ENCODE measurements around the gene PTPN7. TPM values are rescaled to one million over a fixed set of nuclear protein-coding genes. Genes with fewer than 3 reads are reported as not detected.

PTPN7 gene
- polyA plus RNA-seq (2012; rRNA removed), result not detected in 2 replicates
- 0.01 TPM in 1 of 2 replicates, not detected in the other for polyA plus RNA-seq (2012; cell fraction: cytosol; rRNA removed)
- not detected in 2 replicates for polyA plus RNA-seq (2012; cell fraction: nucleus; rRNA removed)

DNA sequence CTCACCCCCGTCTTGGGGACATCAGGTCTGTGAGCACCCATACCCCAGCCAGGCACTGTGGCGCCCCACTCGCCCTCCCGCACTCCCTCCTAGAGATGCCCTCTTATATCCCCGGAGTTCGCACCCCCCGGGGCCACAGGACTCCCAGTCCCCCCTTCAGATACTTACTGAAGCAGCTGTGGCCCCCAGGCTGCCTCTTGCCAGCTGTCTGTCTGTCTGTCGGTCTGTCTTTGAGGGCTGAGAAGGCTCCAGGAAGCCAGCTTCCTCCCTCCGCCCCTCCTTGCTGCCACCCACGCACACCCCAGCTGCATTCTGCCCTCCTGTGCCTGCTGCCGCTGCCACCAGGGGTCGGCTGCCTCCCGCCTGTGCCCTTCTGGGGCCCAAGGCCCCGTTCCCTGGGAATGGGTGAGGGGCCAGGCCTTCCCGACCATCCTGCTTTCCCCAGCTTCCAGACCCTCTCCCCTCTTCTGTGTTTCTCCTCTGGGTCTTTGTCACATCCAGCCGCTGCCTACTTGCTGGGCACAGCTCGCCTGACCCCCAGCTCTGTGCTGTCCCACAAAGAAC lies at the start of gene PTPN7:
Gene PTPN7, minus strand, starts transcription at position 226 of the 564 bp plus-strand sequence. CDS start 1,200 bp downstream, outside the sequence.
- ChIA-PET POLR2A (interaction anchor here (0.6 kb wide), 1 partner anchor 166 kb away, joined by 3 read pairs; no protein-coding TSS in a partner anchor), CTCF (interaction anchor here (0.9 to 2.6 kb wide), 4 partner anchors 19 to 160 kb away, joined by 3 to 7 read pairs (median 5); no protein-coding TSS in a partner anchor)
- Histone ChIP-seq H3K9me3 (no peaks in the 10 kb centered on the region), H3K79me2 (ENCODE audit: insufficient read depth) (no peaks in the 10 kb centered on the region), H3K4me3 (ENCODE audit: low read depth in 2 of 2, low read length in 1 of 2) (no peak within 1 kb of the TSS), H2AFZ (ENCODE audit: low read depth) (no peak within 1 kb of the TSS), H3K27ac (ENCODE audit: low read depth in 2 of 2, low read length in 1 of 2) (no peak within 1 kb of the TSS), H3K36me3 (replicated peaks in 1 of 2; ENCODE audit: control insufficient read depth in 1 of 2, insufficient read depth in 2 of 2, low read length in 1 of 2) (no peaks in the 10 kb centered on the region), H3K4me2 (no peak within 1 kb of the TSS), H3K27me3 (ENCODE audit: insufficient read depth) (no peaks in the 10 kb centered on the region), H3F3A (replicated peaks; ENCODE audit: insufficient read depth) (peaks cover 7% of the 10 kb centered on the region), H3K9me2 (no peaks in the 10 kb centered on the region), H4K20me1 (ENCODE audit: insufficient read depth) (no peaks in the 10 kb centered on the region), H3K4me1 (ENCODE audit: control insufficient read depth in 1 of 2, insufficient read depth in 2 of 2, low read depth in 1 of 2, low read length in 1 of 2) (peaks cover under 1 to 38% of the 10 kb centered on the region in 2 experiments; a peak in 1 of 4 replicates), H3K9ac (no peak within 1 kb of the TSS)
- no peak for DNase-seq
- WGBS (ENCODE audit: low lambda C conversion rate), result 88% methylated on average over 16 of the region's 17 CpGs
- TF ChIP-seq NFIC (IDR thresholded peaks at IDR 0.05; ENCODE audit: borderline replicate concordance) (no peak), ELF1 (IDR thresholded peaks at IDR 0.05) (no peak), POLR2AphosphoS5 (IDR thresholded peaks at IDR 0.05; ENCODE audit: low read depth, low read length) (no peak), RFX5 (IDR thresholded peaks at IDR 0.05; ENCODE audit: low read length) (no peak), FOXJ3 (CRISPR knock-in tag; IDR thresholded peaks at IDR 0.05) (no peak), YY1 (IDR thresholded peaks at IDR 0.05; ENCODE audit: low read depth) (no peak)
- TF ChIP-seq, protein P1, sequence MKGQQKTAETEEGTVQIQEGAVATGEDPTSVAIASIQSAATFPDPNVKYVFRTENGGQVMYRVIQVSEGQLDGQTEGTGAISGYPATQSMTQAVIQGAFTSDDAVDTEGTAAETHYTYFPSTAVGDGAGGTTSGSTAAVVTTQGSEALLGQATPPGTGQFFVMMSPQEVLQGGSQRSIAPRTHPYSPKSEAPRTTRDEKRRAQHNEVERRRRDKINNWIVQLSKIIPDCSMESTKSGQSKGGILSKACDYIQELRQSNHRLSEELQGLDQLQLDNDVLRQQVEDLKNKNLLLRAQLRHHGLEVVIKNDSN (IDR thresholded peaks at IDR 0.05; ENCODE audit: borderline replicate concordance, low read depth), result no peak
- TF ChIP-seq, protein P2, sequence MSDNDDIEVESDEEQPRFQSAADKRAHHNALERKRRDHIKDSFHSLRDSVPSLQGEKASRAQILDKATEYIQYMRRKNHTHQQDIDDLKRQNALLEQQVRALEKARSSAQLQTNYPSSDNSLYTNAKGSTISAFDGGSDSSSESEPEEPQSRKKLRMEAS (IDR thresholded peaks at IDR 0.05; ENCODE audit: low read depth), result no peak

DNA sequence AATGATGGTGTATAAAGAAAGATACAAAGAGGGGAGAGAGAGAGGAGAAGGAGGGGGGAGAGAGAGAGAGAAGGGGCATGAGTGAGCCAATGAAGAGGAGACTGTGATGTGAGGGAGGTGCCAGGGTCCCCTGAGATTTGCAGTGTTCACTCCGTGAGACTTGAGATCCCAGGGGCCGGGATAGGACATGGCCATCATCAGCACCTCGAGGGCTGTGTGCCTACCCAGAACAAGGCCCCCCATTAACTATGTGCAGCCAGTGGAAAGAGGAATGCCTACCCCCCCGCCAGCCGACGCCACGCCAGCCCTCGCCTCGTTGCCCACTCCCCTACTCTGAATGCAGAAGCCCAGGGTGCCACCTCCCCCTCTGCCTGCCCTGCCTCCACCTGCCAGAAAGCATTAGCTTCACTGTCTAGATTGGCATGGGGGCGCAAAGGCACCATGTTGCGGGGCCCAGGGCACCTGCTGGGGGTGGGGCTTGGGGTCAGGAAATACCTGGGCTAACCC lies 48.0 kb upstream of the PTPN7 start:
- H4K20me1 ChIP-seq (ENCODE audit: insufficient read depth), result no peaks in the 10 kb centered on the region
- POLR2A ChIA-PET, result no interaction called here

More for the DNA sequence above, 48.0 kb upstream of the PTPN7 start:
- no peak overlapping the region for H2AFZ ChIP-seq (ENCODE audit: low read depth)
- no peaks in the 10 kb centered on the region for H3K9me3 ChIP-seq
- peaks cover 0 to 2% of the 10 kb centered on the region in 2 experiments; a peak in 1 of 4 replicates for H3K4me1 ChIP-seq (ENCODE audit: control insufficient read depth in 1 of 2, insufficient read depth in 2 of 2, low read depth in 1 of 2, low read length in 1 of 2)
- TF ChIP-seq NFIC (IDR thresholded peaks at IDR 0.05; ENCODE audit: borderline replicate concordance) (no peak), EP300 (IDR thresholded peaks at IDR 0.05; ENCODE audit: borderline replicate concordance in 1 of 2, low read depth in 1 of 2, low read length in 1 of 2) (no peak), RXRA (IDR thresholded peaks at IDR 0.05; ENCODE audit: borderline replicate concordance, low read depth) (no peak), POLR2AphosphoS5 (IDR thresholded peaks at IDR 0.05; ENCODE audit: low read depth, low read length) (no peak), MEF2A (IDR thresholded peaks at IDR 0.05; ENCODE audit: borderline replicate concordance, low read depth) (no peak), TCF12 (IDR thresholded peaks at IDR 0.05) (no peak), RAD21 (IDR thresholded peaks at IDR 0.05; ENCODE audit: low read length) (no peak), MXI1 (IDR thresholded peaks at IDR 0.05; ENCODE audit: low read depth, low read length) (no peak), FOSL2 (IDR thresholded peaks at IDR 0.05; ENCODE audit: borderline replicate concordance, low read depth) (no peak), ELF1 (IDR thresholded peaks at IDR 0.05) (no peak), FOXM1 (IDR thresholded peaks at IDR 0.05; ENCODE audit: low read depth) (no peak)
- TF ChIP-seq, protein P3, sequence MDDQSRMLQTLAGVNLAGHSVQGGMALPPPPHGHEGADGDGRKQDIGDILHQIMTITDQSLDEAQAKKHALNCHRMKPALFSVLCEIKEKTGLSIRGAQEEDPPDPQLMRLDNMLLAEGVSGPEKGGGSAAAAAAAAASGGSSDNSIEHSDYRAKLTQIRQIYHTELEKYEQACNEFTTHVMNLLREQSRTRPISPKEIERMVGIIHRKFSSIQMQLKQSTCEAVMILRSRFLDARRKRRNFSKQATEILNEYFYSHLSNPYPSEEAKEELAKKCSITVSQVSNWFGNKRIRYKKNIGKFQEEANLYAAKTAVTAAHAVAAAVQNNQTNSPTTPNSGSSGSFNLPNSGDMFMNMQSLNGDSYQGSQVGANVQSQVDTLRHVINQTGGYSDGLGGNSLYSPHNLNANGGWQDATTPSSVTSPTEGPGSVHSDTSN (IDR thresholded peaks at IDR 0.05), result no peak
- TF ChIP-seq, protein P2 (IDR thresholded peaks at IDR 0.05; ENCODE audit: low read depth), result no peak
- TF ChIP-seq, protein P4, sequence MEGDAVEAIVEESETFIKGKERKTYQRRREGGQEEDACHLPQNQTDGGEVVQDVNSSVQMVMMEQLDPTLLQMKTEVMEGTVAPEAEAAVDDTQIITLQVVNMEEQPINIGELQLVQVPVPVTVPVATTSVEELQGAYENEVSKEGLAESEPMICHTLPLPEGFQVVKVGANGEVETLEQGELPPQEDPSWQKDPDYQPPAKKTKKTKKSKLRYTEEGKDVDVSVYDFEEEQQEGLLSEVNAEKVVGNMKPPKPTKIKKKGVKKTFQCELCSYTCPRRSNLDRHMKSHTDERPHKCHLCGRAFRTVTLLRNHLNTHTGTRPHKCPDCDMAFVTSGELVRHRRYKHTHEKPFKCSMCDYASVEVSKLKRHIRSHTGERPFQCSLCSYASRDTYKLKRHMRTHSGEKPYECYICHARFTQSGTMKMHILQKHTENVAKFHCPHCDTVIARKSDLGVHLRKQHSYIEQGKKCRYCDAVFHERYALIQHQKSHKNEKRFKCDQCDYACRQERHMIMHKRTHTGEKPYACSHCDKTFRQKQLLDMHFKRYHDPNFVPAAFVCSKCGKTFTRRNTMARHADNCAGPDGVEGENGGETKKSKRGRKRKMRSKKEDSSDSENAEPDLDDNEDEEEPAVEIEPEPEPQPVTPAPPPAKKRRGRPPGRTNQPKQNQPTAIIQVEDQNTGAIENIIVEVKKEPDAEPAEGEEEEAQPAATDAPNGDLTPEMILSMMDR (IDR thresholded peaks at IDR 0.05), result no peak
- TF ChIP-seq, protein P5, sequence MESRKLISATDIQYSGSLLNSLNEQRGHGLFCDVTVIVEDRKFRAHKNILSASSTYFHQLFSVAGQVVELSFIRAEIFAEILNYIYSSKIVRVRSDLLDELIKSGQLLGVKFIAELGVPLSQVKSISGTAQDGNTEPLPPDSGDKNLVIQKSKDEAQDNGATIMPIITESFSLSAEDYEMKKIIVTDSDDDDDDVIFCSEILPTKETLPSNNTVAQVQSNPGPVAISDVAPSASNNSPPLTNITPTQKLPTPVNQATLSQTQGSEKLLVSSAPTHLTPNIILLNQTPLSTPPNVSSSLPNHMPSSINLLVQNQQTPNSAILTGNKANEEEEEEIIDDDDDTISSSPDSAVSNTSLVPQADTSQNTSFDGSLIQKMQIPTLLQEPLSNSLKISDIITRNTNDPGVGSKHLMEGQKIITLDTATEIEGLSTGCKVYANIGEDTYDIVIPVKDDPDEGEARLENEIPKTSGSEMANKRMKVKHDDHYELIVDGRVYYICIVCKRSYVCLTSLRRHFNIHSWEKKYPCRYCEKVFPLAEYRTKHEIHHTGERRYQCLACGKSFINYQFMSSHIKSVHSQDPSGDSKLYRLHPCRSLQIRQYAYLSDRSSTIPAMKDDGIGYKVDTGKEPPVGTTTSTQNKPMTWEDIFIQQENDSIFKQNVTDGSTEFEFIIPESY (IDR thresholded peaks at IDR 0.05; ENCODE audit: borderline replicate concordance, low read depth), result no peak
- TF ChIP-seq, protein P1 (IDR thresholded peaks at IDR 0.05; ENCODE audit: borderline replicate concordance, low read depth), result no peak
- peaks cover 4% of the 10 kb centered on the region for H3F3A ChIP-seq (replicated peaks; ENCODE audit: insufficient read depth)
- no peak overlapping the region for H3K27ac ChIP-seq (ENCODE audit: low read depth in 2 of 2, low read length in 1 of 2)
- no peaks in the 10 kb centered on the region for H3K9me2 ChIP-seq
- H3K9ac ChIP-seq, result no peak overlapping the region
- no peak overlapping the region for H3K4me3 ChIP-seq (ENCODE audit: low read depth in 2 of 2, low read length in 1 of 2)
- H3K36me3 ChIP-seq (replicated peaks in 1 of 2; ENCODE audit: control insufficient read depth in 1 of 2, insufficient read depth in 2 of 2, low read length in 1 of 2), result no peaks in the 10 kb centered on the region
- DNase-seq, result no peak
- no peak overlapping the region for H3K4me2 ChIP-seq
- H3K27me3 ChIP-seq (ENCODE audit: insufficient read depth), result peaks cover 17% of the 10 kb centered on the region
- CTCF ChIA-PET, result interaction anchor here (1.2 to 3.0 kb wide), 3 partner anchors 15 to 107 kb away, joined by 3 to 11 read pairs (median 8); partner anchors contain the start of gene LGR6
- 70% methylated on average over 3 of the region's 11 CpGs for WGBS (ENCODE audit: low lambda C conversion rate)
- H3K79me2 ChIP-seq (ENCODE audit: insufficient read depth), result no peaks in the 10 kb centered on the region
